Right lobe of liver (tissue), 4 donors: ENCODE results near the gene MRPS34.

ENCODE experiments used
- POLR2A ChIP-seq: fragments of 450-650 bp; IDR thresholded peaks from one replicate; pipeline ENCODE4 v1.6.1; 2017; ENCODE audit warnings: antibody characterized with exemption, mild to moderate bottlenecking
- TF ChIP-seq, protein P1 (sequence below), 4 donors: fragments of 200-600 bp in 3 of 4; fragments of 450-650 bp in 1 of 4; IDR thresholded peaks; one replicate each; pipeline versions ENCODE4 v1.5.1 to v1.8.0; 2016 to 2022; ENCODE audit warnings: antibody characterized with exemption in 4 of 4, mild to moderate bottlenecking in 2 of 4
- donor health status: DM: no; HTN: no; CAD: no.
- donor health status: DM: no; HTN: no; CAD: no.
- donor health status: DM: no; HTN: yes; CAD: no.

DNA sequence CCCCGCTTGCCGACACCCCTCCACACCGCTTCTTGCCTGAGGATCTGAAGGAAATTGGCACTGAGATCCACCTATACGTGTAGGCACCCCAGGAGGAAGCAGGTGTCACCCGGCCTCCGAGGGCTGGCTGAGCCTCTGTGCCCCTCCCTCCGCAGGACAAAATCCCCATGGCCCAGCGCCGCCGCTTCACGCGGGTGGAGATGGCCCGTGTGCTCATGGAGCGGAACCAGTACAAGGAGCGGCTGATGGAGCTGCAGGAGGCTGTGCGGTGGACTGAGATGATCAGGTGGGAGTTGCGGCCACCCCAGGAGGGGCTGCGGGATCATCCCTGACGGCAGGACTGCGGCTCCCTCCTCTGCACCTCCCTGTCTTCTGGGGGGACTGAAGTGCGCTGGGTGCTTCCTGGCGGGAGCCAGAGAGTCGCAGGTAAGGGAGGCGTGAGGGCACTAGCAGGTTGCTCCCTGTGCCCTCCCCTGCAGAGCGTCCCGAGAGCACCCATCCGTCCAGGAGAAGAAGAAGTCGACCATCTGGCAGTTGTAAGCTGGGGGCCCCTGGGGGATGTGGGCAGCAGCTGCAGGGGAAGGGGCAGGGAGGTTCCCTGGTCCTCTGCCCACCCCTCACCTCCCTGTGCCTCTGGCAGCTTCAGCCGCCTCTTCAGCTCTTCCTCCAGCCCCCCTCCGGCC is 10.6 kb downstream of the MRPS34 start:
- no peak for TF ChIP-seq POLR2A
- TF ChIP-seq, protein P1, sequence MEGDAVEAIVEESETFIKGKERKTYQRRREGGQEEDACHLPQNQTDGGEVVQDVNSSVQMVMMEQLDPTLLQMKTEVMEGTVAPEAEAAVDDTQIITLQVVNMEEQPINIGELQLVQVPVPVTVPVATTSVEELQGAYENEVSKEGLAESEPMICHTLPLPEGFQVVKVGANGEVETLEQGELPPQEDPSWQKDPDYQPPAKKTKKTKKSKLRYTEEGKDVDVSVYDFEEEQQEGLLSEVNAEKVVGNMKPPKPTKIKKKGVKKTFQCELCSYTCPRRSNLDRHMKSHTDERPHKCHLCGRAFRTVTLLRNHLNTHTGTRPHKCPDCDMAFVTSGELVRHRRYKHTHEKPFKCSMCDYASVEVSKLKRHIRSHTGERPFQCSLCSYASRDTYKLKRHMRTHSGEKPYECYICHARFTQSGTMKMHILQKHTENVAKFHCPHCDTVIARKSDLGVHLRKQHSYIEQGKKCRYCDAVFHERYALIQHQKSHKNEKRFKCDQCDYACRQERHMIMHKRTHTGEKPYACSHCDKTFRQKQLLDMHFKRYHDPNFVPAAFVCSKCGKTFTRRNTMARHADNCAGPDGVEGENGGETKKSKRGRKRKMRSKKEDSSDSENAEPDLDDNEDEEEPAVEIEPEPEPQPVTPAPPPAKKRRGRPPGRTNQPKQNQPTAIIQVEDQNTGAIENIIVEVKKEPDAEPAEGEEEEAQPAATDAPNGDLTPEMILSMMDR (IDR thresholded peaks at IDR 0.05), result no peak
